Uterus (tissue), 4 donors: ENCODE data around the gene ANKH. TPM values are rescaled to one million over a fixed set of nuclear protein-coding genes. Genes with fewer than 3 reads are reported as not detected.

ENCODE experiments used
- DNase-seq, 2 donors: peaks; one replicate each; pipeline ENCODE4 v3.0.0-alpha.2; 2019 to 2020
- H3K27ac ChIP-seq, 2 donors: fragments of 200-600 bp; sonication (generic); 1 replicate in 1 of 2; 2 replicates in 1 of 2; pipeline ENCODE4 v1.5.1; 2016 to 2018
- H3K27me3 ChIP-seq, 2 donors: fragments of 200-600 bp; sonication (generic); one replicate each; pipeline ENCODE4 v1.5.1; 2018 to 2019; ENCODE audit warnings: control low read depth in 1 of 2
- H3K36me3 ChIP-seq, 2 donors: fragments of 200-600 bp; sonication (generic); one replicate each; pipeline ENCODE4 v1.5.1; 2019; ENCODE audit warnings: control low read depth in 1 of 2
- H3K4me1 ChIP-seq, 2 donors: fragments of 200-600 bp; sonication (generic); one replicate each; pipeline ENCODE4 v1.5.1; 2018 to 2019; ENCODE audit warnings: control low read depth in 1 of 2
- H3K4me3 ChIP-seq, 2 donors: fragments of 200-600 bp; sonication (generic); 1 replicate in 1 of 2; 2 replicates in 1 of 2; pipeline ENCODE4 v1.5.1; 2018 to 2019; ENCODE audit warnings: mild to moderate bottlenecking in 1 of 2
- H3K9me3 ChIP-seq, 2 donors: fragments of 200-600 bp; sonication (generic); one replicate each; pipeline ENCODE4 v1.5.1; 2019; ENCODE audit warnings: control low read depth in 1 of 2
- CTCF ChIP-seq, 4 experiments: fragments of 200-600 bp in 2 of 4; fragments of 450-650 bp in 2 of 4; sonication (generic) in 2 of 4; IDR thresholded peaks; one replicate each; pipeline ENCODE4 v1.5.1; 2016 to 2019; ENCODE audit warnings: antibody characterized with exemption in 4 of 4, mild to moderate bottlenecking in 2 of 4, moderate library complexity in 1 of 4
- POLR2A ChIP-seq, 2 donors: fragments of 450-650 bp; IDR thresholded peaks; one replicate each; pipeline ENCODE4 v1.6.1; 2016; ENCODE audit warnings: antibody characterized with exemption in 2 of 2, mild to moderate bottlenecking in 1 of 2, moderate library complexity in 1 of 2
- intact Hi-C: fragments of 100-400 bp; cut with DNase I; formaldehyde crosslinking; loops from one replicate; pipeline ENCODE4 v1.15.1; 2023; ENCODE audit warnings: low total_unique reads
- total RNA-seq, 4 donors: library from RNA; depleted of rRNA in 3 of 4; stranded (reverse); fragments of >200 nt in 3 of 4; gene quantifications; one replicate each; pipeline versions ENCODE4 v1.1.0 to v1.2.4, GENCODE V29; 2014 to 2023
- donor health status: DM: yes; HTN: yes; CAD: no.

The ANKH gene
- total RNA-seq, 4 donors from 2014 or later: 2.9 to 47.7 (median 26.9) TPM

- Histone ChIP-seq H3K4me3 (no peak overlapping the region), H3K27me3 (no peaks in the 10 kb centered on the region), H3K27ac (no peak overlapping the region), H3K36me3 (no peaks in the 10 kb centered on the region), H3K4me1 (no peaks in the 10 kb centered on the region), H3K9me3 (no peaks in the 10 kb centered on the region)
- no peak for TF ChIP-seq POLR2A (IDR thresholded peaks at IDR 0.05)
- TF ChIP-seq CTCF (IDR thresholded peaks at IDR 0.05): no peak
- intact Hi-C loops: no loop called here
- DNase-seq: no peak
Measured at GRCh38 chr5:14695152-14695551, 176.4 kb downstream of the ANKH start.

- TF ChIP-seq POLR2A (IDR thresholded peaks at IDR 0.05): no peak
- no peak for TF ChIP-seq CTCF (IDR thresholded peaks at IDR 0.05)
- Histone ChIP-seq H3K36me3 (no peaks in the 10 kb centered on the region), H3K4me3 (no peak overlapping the region), H3K4me1 (no peaks in the 10 kb centered on the region), H3K27ac (no peak overlapping the region), H3K9me3 (no peaks in the 10 kb centered on the region), H3K27me3 (no peaks in the 10 kb centered on the region)
- intact Hi-C loops: no loop called here
- no peak for DNase-seq
Measured at GRCh38 chr5:14693070-14693469, 178.5 kb downstream of the ANKH start.

- no peaks in the 10 kb centered on the region for H3K27me3 ChIP-seq
- H3K4me1 ChIP-seq: no peaks in the 10 kb centered on the region
- TF ChIP-seq CTCF (IDR thresholded peaks at IDR 0.05) (no peak), POLR2A (IDR thresholded peaks at IDR 0.05) (no peak)
- no peak for DNase-seq
- no peaks in the 10 kb centered on the region for H3K9me3 ChIP-seq
- H3K27ac ChIP-seq: no peak overlapping the region
- intact Hi-C loops: no loop called here
- H3K36me3 ChIP-seq: no peaks in the 10 kb centered on the region
- H3K4me3 ChIP-seq: no peak overlapping the region
Measured at GRCh38 chr5:14687023-14687665, 184.4 kb downstream of the ANKH start.

- intact Hi-C loops: no loop called here
Measured at GRCh38 chr5:14686517-14686916, 185.1 kb downstream of the ANKH start.

GRCh38 chr5:14685757-14686156 lies 185.8 kb downstream of the ANKH start:
- Histone ChIP-seq H3K4me1 (no peaks in the 10 kb centered on the region), H3K9me3 (no peaks in the 10 kb centered on the region), H3K27me3 (no peaks in the 10 kb centered on the region), H3K4me3 (no peak overlapping the region), H3K27ac (no peak overlapping the region), H3K36me3 (no peaks in the 10 kb centered on the region)
- TF ChIP-seq POLR2A (IDR thresholded peaks at IDR 0.05) (no peak), CTCF (IDR thresholded peaks at IDR 0.05) (peak; percentile 31 to 65 (median 60))
- intact Hi-C loops: no loop called here
- DNase-seq: no peak

More at GRCh38 chr5:14686517-14686916, 185.1 kb downstream of the ANKH start:
- H3K27ac ChIP-seq: no peak overlapping the region
- no peak for TF ChIP-seq CTCF (IDR thresholded peaks at IDR 0.05)
- TF ChIP-seq POLR2A (IDR thresholded peaks at IDR 0.05): no peak
- H3K4me1 ChIP-seq: no peaks in the 10 kb centered on the region
- H3K27me3 ChIP-seq: no peaks in the 10 kb centered on the region
- no peaks in the 10 kb centered on the region for H3K9me3 ChIP-seq
- no peak for DNase-seq
- no peaks in the 10 kb centered on the region for H3K36me3 ChIP-seq
- H3K4me3 ChIP-seq: no peak overlapping the region
